PC-3 (cell line): ENCODE data around the gene IFNA1. TPM values are rescaled to one million over a fixed set of nuclear protein-coding genes. Genes with fewer than 3 reads are reported as not detected.

Experiments
- ATAC-seq: fragments of 200-7000 bp; cut with Tn5 transposase; 2 replicates; pipeline ENCODE4 v1.9.1; 2020; ENCODE audit warnings: mild to moderate bottlenecking, moderate library complexity
- BruUV-seq: library from RNA; stranded (reverse); fragments of 400-500 nt; replicated peaks from 2 replicates; lab custom pipeline; 2021; lab: Mats Ljungman, UMichigan
- CTCF ChIA-PET: fragments of 300-600 bp; sonication (Branson Sonifier 250); formaldehyde crosslinking; loops from one replicate; lab custom pipeline; 2022; ENCODE audit warnings: antibody characterized with exemption; lab: Charles Lee
- POLR2A ChIA-PET: fragments of 300-600 bp; sonication (Branson Sonifier 250); formaldehyde crosslinking; loops from one replicate; lab custom pipeline; 2022; ENCODE audit warnings: antibody characterized with exemption; ENCODE audit not compliant: unreplicated experiment; lab: Charles Lee
- DNase-seq: peaks from one replicate; pipeline ENCODE4 v3.0.0-alpha.2; 2015
- H2AFZ ChIP-seq: fragments of 300-600 bp; sonication (generic); 2 replicates; pipeline ENCODE4 v1.6.0; 2016; ENCODE audit warnings: antibody characterized with exemption, low read length
- H3F3A ChIP-seq: fragments of 300-600 bp; sonication (generic); one replicate; pipeline ENCODE4 v1.6.0; 2017; ENCODE audit warnings: antibody characterized with exemption, low read length, control low read depth, mild to moderate bottlenecking; ENCODE audit not compliant: unreplicated experiment
- H3K27ac ChIP-seq: fragments of 300-600 bp; sonication (generic); 2 replicates; pipeline ENCODE4 v1.5.1; 2016; ENCODE audit warnings: mild to moderate bottlenecking, low read length
- H3K27me3 ChIP-seq: fragments of 300-600 bp; sonication (generic); 2 replicates; pipeline ENCODE4 v1.6.1; 2016; ENCODE audit warnings: low read length, mixed read lengths
- H3K36me3 ChIP-seq: fragments of 300-600 bp; sonication (generic); 2 replicates; pipeline ENCODE4 v1.6.1; 2016; ENCODE audit warnings: low read depth, mixed run types, low read length, mixed read lengths
- H3K4me1 ChIP-seq: fragments of 300-600 bp; sonication (generic); 2 replicates; pipeline ENCODE4 v1.5.1; 2016; ENCODE audit warnings: low read length; ENCODE audit not compliant: insufficient read depth
- H3K4me2 ChIP-seq: fragments of 300-600 bp; sonication (generic); 2 replicates; pipeline ENCODE4 v1.6.0; 2016; ENCODE audit warnings: low read length
- H3K4me3 ChIP-seq: fragments of 300-600 bp; sonication (generic); 2 replicates; pipeline ENCODE4 v1.5.1; 2016; ENCODE audit warnings: mild to moderate bottlenecking, low read length, mixed read lengths
- H3K79me2 ChIP-seq: fragments of 300-600 bp; sonication (generic); 2 replicates; pipeline ENCODE4 v1.6.1; 2017; ENCODE audit warnings: low read length, mixed read lengths
- H3K9ac ChIP-seq: fragments of 300-600 bp; sonication (generic); 2 replicates; pipeline ENCODE4 v1.6.0; 2016; ENCODE audit warnings: mild to moderate bottlenecking, low read length
- H3K9me2 ChIP-seq: fragments of 300-600 bp; sonication (generic); replicated peaks from 2 replicates; pipeline ENCODE4 v1.6.1; 2016; ENCODE audit warnings: mixed run types, low read length, mixed read lengths
- H3K9me3 ChIP-seq: fragments of 300-600 bp; sonication (generic); 2 replicates; pipeline ENCODE4 v1.6.1; 2016; ENCODE audit warnings: low read length, mixed read lengths
- H4K20me1 ChIP-seq: fragments of 300-600 bp; sonication (generic); 2 replicates; pipeline ENCODE4 v1.6.1; 2016; ENCODE audit warnings: low read length, mixed read lengths
- EZH2 ChIP-seq: fragments of 300-600 bp; sonication (generic); IDR thresholded peaks from one replicate; pipeline ENCODE4 v1.6.1; 2017; ENCODE audit warnings: antibody characterized with exemption, mild to moderate bottlenecking, low read length; ENCODE audit not compliant: unreplicated experiment
- EZH2phosphoT487 ChIP-seq: fragments of 300-600 bp; sonication (generic); IDR thresholded peaks from 2 replicates; pipeline ENCODE4 v1.6.1; 2018; ENCODE audit warnings: mild to moderate bottlenecking, antibody characterized with exemption, low read length, borderline replicate concordance
- intact Hi-C: fragments of 100-400 bp; cut with micrococcal nuclease; formaldehyde crosslinking; loops from 2 replicates; pipeline ENCODE4 v1.9.0; 2023
- total RNA-seq: library from RNA; depleted of rRNA; stranded (reverse); fragments of >200 nt; gene quantifications from 2 replicates; pipeline ENCODE4 v1.2.3, GENCODE V29; 2014; rRNA removed
- TF ChIP-seq, protein P1 (sequence below): fragments of 300-600 bp; sonication (generic); conservative IDR thresholded peaks from 2 replicates; pipeline ENCODE4 v1.5.1; 2017; ENCODE audit warnings: antibody characterized with exemption, low read depth, mild to moderate bottlenecking, low read length

Gene IFNA1
- total RNA-seq, 1 experiment from 2014 or later, result not detected

GRCh38 chr9:21481470-21482056, 41.3 kb downstream of the IFNA1 start:
- no peaks in the 10 kb centered on the region; the same call in 1 of the 2 replicates for H3K36me3 ChIP-seq
- no peak overlapping the region for H3K27ac ChIP-seq
- no peak overlapping the region for H3K9ac ChIP-seq
- H3K4me3 ChIP-seq, result no peak overlapping the region
- H3K9me3 ChIP-seq, result no peaks in the 10 kb centered on the region
- H3K4me2 ChIP-seq, result no peak overlapping the region
- H3F3A ChIP-seq, result no peaks in the 10 kb centered on the region
- no TSS peak for BruUV-seq
- H3K4me1 ChIP-seq, result no peaks in the 10 kb centered on the region
- no peaks in the 10 kb centered on the region for H3K79me2 ChIP-seq
- H3K27me3 ChIP-seq, result no peaks in the 10 kb centered on the region
- intact Hi-C loops, result no loop called here
- no peaks in the 10 kb centered on the region for H3K9me2 ChIP-seq
- ChIA-PET CTCF (no interaction called here), POLR2A (no interaction called here)
- H4K20me1 ChIP-seq, result no peaks in the 10 kb centered on the region
- ATAC-seq (no peak; the same call in 1 of the 2 replicates), DNase-seq (no peak)
- no peak overlapping the region for H2AFZ ChIP-seq
- TF ChIP-seq, protein P1, sequence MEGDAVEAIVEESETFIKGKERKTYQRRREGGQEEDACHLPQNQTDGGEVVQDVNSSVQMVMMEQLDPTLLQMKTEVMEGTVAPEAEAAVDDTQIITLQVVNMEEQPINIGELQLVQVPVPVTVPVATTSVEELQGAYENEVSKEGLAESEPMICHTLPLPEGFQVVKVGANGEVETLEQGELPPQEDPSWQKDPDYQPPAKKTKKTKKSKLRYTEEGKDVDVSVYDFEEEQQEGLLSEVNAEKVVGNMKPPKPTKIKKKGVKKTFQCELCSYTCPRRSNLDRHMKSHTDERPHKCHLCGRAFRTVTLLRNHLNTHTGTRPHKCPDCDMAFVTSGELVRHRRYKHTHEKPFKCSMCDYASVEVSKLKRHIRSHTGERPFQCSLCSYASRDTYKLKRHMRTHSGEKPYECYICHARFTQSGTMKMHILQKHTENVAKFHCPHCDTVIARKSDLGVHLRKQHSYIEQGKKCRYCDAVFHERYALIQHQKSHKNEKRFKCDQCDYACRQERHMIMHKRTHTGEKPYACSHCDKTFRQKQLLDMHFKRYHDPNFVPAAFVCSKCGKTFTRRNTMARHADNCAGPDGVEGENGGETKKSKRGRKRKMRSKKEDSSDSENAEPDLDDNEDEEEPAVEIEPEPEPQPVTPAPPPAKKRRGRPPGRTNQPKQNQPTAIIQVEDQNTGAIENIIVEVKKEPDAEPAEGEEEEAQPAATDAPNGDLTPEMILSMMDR, result no peak
- TF ChIP-seq EZH2 (no peak), EZH2phosphoT487 (no peak)

DNA sequence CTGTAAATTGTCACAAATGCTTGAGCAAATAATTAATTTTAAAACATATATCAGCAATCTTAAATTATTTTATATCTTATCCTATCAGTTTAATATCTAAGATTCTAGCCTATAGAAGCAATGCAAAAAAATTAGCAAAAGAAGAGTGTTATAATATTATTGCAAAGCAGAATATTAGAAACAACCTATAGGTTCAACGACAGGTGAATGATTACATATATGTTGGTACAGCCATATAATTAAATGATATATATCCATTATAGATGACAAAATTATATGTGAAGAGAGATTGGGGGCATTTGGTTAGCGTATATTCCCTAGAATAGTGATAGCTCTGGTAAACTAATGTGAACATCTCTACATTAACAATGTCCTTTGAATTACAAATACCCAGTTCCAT, 42.0 kb downstream of the IFNA1 start, which contains the start of gene IFNE:
TSS of gene IFNE (minus strand) at position 101 of the 400 bp plus-strand sequence. CDS start 619 bp downstream, outside the sequence.
- ChIA-PET CTCF (no interaction called here), POLR2A (no interaction called here)
- Histone ChIP-seq H3K9me3 (no peaks in the 10 kb centered on the region), H3K9ac (no peak within 1 kb of the TSS), H3F3A (no peaks in the 10 kb centered on the region), H4K20me1 (no peaks in the 10 kb centered on the region), H3K79me2 (no peaks in the 10 kb centered on the region), H2AFZ (no peak within 1 kb of the TSS), H3K4me2 (no peak within 1 kb of the TSS), H3K9me2 (no peaks in the 10 kb centered on the region), H3K36me3 (no peaks in the 10 kb centered on the region; the same call in 1 of the 2 replicates), H3K27me3 (no peaks in the 10 kb centered on the region), H3K27ac (no peak within 1 kb of the TSS), H3K4me1 (no peaks in the 10 kb centered on the region), H3K4me3 (no peak within 1 kb of the TSS)
- ATAC-seq (no peak), DNase-seq (no peak)
- BruUV-seq, result no TSS peak
- TF ChIP-seq EZH2phosphoT487, result no peak
- no peak for TF ChIP-seq EZH2
- TF ChIP-seq, protein P1, result no peak
- intact Hi-C loops, result no loop called here

Other genes starting within 250 kb of the IFNA1 start
- not detected in 2 replicates for gene IFNA7, start 238.2 kb upstream of the IFNA1 start, total RNA-seq
- gene IFNA10, start 233.3 kb upstream of the IFNA1 start, total RNA-seq, result not detected in 2 replicates
- not detected in 2 replicates for gene IFNA16, start 223.1 kb upstream of the IFNA1 start, total RNA-seq
- not detected in 2 replicates for gene IFNA17, start 212.2 kb upstream of the IFNA1 start, total RNA-seq
- not detected in 2 replicates for gene IFNA14, start 200.4 kb upstream of the IFNA1 start, total RNA-seq
- gene IFNA5, start 135.1 kb upstream of the IFNA1 start, total RNA-seq, result not detected in 2 replicates
- 7.5 and 11.2 TPM in 2 replicates for gene KLHL9, start 105.0 kb upstream of the IFNA1 start, total RNA-seq
- not detected in 2 replicates for gene IFNA6, start 89.6 kb upstream of the IFNA1 start, total RNA-seq
- not detected in 2 replicates for gene IFNA13, start 72.4 kb upstream of the IFNA1 start, total RNA-seq
- not detected in 2 replicates for gene IFNA2, start 55.0 kb upstream of the IFNA1 start, total RNA-seq
- not detected in 2 replicates for gene IFNA8, start 31.3 kb upstream of the IFNA1 start, total RNA-seq
- 0.33 and 1.6 TPM in 2 replicates for gene IFNE, start 41.9 kb downstream of the IFNA1 start, total RNA-seq